Measurements from ENCODE around the gene WDFY4.

DNA sequence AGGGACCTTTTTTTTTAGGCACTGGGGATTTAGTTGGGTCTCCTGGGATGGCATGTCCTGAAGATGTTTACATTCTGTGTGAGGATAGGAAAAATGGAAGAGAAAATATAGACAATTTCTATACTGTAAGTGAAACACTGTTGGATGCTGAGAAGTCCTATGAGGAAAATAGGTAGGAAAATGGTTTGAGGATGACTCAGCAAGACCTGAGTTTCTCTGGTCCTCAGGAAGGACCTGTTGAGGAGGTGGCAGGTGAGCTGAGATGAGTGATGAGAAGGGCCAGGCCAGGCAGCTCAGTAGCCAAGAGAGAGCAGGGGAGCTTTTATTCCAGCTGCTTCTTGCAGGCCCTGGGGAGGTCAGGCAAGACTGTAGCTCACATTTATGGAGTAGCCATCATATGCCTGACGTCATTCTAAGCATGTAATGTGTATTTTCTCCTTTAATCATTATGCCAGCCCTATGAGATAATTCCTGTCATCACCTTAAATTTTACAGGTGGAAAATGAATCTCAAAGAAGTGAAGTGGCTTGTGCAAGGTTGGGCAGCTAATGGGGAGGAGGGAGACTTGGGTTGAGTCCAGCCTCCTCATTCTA, 274.0 kb downstream of the WDFY4 start:
- TF ChIP-seq, protein P1, sequence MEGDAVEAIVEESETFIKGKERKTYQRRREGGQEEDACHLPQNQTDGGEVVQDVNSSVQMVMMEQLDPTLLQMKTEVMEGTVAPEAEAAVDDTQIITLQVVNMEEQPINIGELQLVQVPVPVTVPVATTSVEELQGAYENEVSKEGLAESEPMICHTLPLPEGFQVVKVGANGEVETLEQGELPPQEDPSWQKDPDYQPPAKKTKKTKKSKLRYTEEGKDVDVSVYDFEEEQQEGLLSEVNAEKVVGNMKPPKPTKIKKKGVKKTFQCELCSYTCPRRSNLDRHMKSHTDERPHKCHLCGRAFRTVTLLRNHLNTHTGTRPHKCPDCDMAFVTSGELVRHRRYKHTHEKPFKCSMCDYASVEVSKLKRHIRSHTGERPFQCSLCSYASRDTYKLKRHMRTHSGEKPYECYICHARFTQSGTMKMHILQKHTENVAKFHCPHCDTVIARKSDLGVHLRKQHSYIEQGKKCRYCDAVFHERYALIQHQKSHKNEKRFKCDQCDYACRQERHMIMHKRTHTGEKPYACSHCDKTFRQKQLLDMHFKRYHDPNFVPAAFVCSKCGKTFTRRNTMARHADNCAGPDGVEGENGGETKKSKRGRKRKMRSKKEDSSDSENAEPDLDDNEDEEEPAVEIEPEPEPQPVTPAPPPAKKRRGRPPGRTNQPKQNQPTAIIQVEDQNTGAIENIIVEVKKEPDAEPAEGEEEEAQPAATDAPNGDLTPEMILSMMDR (optimal IDR thresholded peaks at IDR 0.05 in 1 of 3, IDR thresholded peaks at IDR 0.05 in 1 of 3, conservative IDR thresholded peaks at IDR 0.05 in 1 of 3; ENCODE audit: extremely low read depth in 1 of 3, insufficient read depth in 2 of 3, low read length in 3 of 3): no peak
- TF ChIP-seq EZH2 (IDR thresholded peaks at IDR 0.05; ENCODE audit: low read length): no peak

Data from keratinocyte (primary cell).